Heart left ventricle (tissue), 16 donors: ENCODE data around the gene TAMALIN. TPM values are rescaled to one million over a fixed set of nuclear protein-coding genes. Genes with fewer than 3 reads are reported as not detected.

Experiments used
- ATAC-seq, 4 donors: fragments of 200-7000 bp; cut with Tn5 transposase; one replicate each; pipeline ENCODE4 v1.9.1; 2020 to 2022; ENCODE audit warnings: moderate library complexity in 4 of 4, mild to moderate bottlenecking in 3 of 4, moderate number of reproducible peaks in 1 of 4
- DNase-seq, 5 donors: peaks; one replicate each; pipeline ENCODE4 v3.0.0-alpha.2; 2020
- H3K27ac ChIP-seq, 12 donors: fragments of 200-600 bp; sonication (generic) in 4 of 12; one replicate each; pipeline versions ENCODE4 v1.5.0 to v1.8.0; 2016 to 2022; ENCODE audit warnings: mild to moderate bottlenecking in 2 of 12
- H3K27me3 ChIP-seq, 9 donors: fragments of 200-600 bp; sonication (generic) in 2 of 9; one replicate each; pipeline versions ENCODE4 v1.5.1 to v1.8.0; 2016 to 2022; ENCODE audit warnings: mild to moderate bottlenecking in 3 of 9
- H3K36me3 ChIP-seq, 9 donors: fragments of 200-600 bp; sonication (generic) in 2 of 9; one replicate each; pipeline versions ENCODE4 v1.5.0 to v1.8.0; 2018 to 2022; ENCODE audit warnings: mild to moderate bottlenecking in 2 of 9
- H3K4me1 ChIP-seq, 12 donors: fragments of 200-600 bp; sonication (generic) in 4 of 12; one replicate each; pipeline versions ENCODE4 v1.5.0 to v1.8.0; 2016 to 2022; ENCODE audit warnings: mild to moderate bottlenecking in 3 of 12
- H3K4me3 ChIP-seq, 12 donors: fragments of 200-600 bp; sonication (generic) in 4 of 12; one replicate each; pipeline versions ENCODE4 v1.5.0 to v1.8.0; 2017 to 2022; ENCODE audit warnings: mild to moderate bottlenecking in 9 of 12, moderate library complexity in 4 of 12
- H3K9me3 ChIP-seq, 12 donors: fragments of 200-600 bp; sonication (generic) in 4 of 12; one replicate each; pipeline versions ENCODE4 v1.5.0 to v1.8.0; 2016 to 2022; ENCODE audit warnings: mild to moderate bottlenecking in 1 of 12
- POLR2A ChIP-seq, 2 donors: fragments of 450-650 bp; IDR thresholded peaks; one replicate each; pipeline ENCODE4 v1.6.1; 2017; ENCODE audit warnings: antibody characterized with exemption in 2 of 2, mild to moderate bottlenecking in 2 of 2, moderate library complexity in 2 of 2
- WGBS, 4 donors: extraction: QIAGEN DNeasy Blood & Tissue Kit in 2 of 4; methylation state at CpG; one replicate each; pipeline versions ENCODE4 v1.1.5 to v1.1.7; 2013 to 2018; 5-methylcytosine and 5-hydroxymethylcytosine counted together
- intact Hi-C, 10 donors: fragments of 100-400 bp; cut with DNase I; formaldehyde crosslinking; loops; one replicate each; pipeline versions ENCODE4 v1.11.1 to v1.14.2; 2022
- polyA plus RNA-seq, 2 donors: library from polyadenylated mRNA; stranded (reverse); fragments of 200-250 nt; gene quantifications; one replicate each; pipeline ENCODE4 v1.2.3, GENCODE V29; 2013
- total RNA-seq, 9 donors: library from RNA; depleted of rRNA in 2 of 9; stranded (reverse); fragments of >200 nt in 2 of 9; fragmentation: NEBNext Ultra II Directional in 3 of 9; extraction: Animal tissue kit (Norgen Biotek cat#: 25700) in 3 of 9; gene quantifications; one replicate each; pipeline versions ENCODE4 v1.1.0 to v1.2.4, GENCODE V29; 2016 to 2023
- TF ChIP-seq, protein P1 (sequence below), 12 donors: fragments of 200-600 bp; sonication (generic) in 4 of 12; IDR thresholded peaks; one replicate each; pipeline versions ENCODE4 v1.5.0 to v1.8.0; 2018 to 2022; ENCODE audit warnings: antibody characterized with exemption in 12 of 12, mild to moderate bottlenecking in 5 of 12
- donor health status: ischemic (EF 13 %, LVEDD 7.1; RV severe dilation, severe dysfunction).
- donor health status: healthy with polysubstance abuse.
- donor health status: DM: no; HTN: yes; CAD: no.
- donor health status: DM: no; HTN: no; CAD: no.
- donor health status: ischemic (EF 25% LVEDD 6.9; RV normal size, moderate dysfunction).
- donor health status: ischemic (EF 25% LVEDD 5.7; RV mildly dilated, moderate dysfunction).
- donor health status: healthy.
- donor health status: DM: yes; HTN: yes; CAD: no.
- donor health status: ischemic (EF 35%, LVEDD 5.7; RV mildly dilated, moderate dysfunction).
- donor health status: nonischemic (EF 11% LVEDD 7.7; RV severe dilation, severe dysfunction).
- donor health status: DM: yes; HTN: yes; CAD: no.
- donor health status: PGD.
- donor health status: ischemic (EF 29% LVEDD 5.4; RV normal size, mild dysfunction).
- donor health status: nonischemic (EF 23%, LVEDD 6.1; RV moderate dilation, normal function).

TAMALIN gene
- total and polyA plus RNA-seq, 11 donors = 12.9 to 38.0 (median 17.8) TPM

DNA sequence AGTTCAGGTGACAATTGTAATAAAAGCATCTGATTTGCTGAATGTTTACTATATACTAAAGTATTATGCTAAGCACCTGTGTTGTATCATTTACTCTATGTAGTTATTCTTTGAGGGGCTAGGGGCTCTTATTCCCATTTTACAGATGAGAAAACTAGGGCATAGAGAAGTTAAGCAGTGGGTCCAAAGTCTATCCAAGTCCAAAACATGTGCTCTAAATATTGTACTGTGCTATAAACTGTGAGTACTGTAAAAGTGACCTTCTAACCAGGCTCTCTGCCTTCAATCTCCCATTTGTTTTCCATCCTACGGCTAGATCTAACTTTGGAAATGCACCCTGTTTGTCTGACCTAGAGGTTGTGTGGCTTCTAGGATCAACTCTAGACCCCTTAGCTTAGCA, 46.3 kb upstream of the TAMALIN start:
- DNase-seq (no peak), ATAC-seq (no peak)
- Histone ChIP-seq H3K4me1 (peaks cover 0 to 39% (median 19%) of the 10 kb centered on the region in 12 donors), H3K9me3 (peaks cover 0 to 4% (median 0%) of the 10 kb centered on the region in 12 donors), H3K27ac (no peak overlapping the region), H3K4me3 (no peak overlapping the region), H3K36me3 (peaks cover 0 to 13% (median 6%) of the 10 kb centered on the region in 9 donors), H3K27me3 (no peaks in the 10 kb centered on the region)
- no peak for TF ChIP-seq POLR2A (IDR thresholded peaks at IDR 0.05)
- TF ChIP-seq, protein P1, sequence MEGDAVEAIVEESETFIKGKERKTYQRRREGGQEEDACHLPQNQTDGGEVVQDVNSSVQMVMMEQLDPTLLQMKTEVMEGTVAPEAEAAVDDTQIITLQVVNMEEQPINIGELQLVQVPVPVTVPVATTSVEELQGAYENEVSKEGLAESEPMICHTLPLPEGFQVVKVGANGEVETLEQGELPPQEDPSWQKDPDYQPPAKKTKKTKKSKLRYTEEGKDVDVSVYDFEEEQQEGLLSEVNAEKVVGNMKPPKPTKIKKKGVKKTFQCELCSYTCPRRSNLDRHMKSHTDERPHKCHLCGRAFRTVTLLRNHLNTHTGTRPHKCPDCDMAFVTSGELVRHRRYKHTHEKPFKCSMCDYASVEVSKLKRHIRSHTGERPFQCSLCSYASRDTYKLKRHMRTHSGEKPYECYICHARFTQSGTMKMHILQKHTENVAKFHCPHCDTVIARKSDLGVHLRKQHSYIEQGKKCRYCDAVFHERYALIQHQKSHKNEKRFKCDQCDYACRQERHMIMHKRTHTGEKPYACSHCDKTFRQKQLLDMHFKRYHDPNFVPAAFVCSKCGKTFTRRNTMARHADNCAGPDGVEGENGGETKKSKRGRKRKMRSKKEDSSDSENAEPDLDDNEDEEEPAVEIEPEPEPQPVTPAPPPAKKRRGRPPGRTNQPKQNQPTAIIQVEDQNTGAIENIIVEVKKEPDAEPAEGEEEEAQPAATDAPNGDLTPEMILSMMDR (IDR thresholded peaks at IDR 0.05) = no peak
- 79 to 92% (median 85%) methylated on average over 1 of the region's 1 CpG for WGBS, 4 donors
- intact Hi-C loops = no loop called here

GRCh38 chr12:51960890-51961289, 45.9 kb upstream of the TAMALIN start:
- intact Hi-C loops = no loop called here
- ATAC-seq (no peak), DNase-seq (no peak)
- no peak overlapping the region for H3K27ac ChIP-seq
- no peak overlapping the region for H3K4me3 ChIP-seq
- WGBS, 4 donors = 91 to 96% (median 95%) methylated on average over 6 of the region's 6 CpGs
- peaks cover 0 to 35% (median 15%) of the 10 kb centered on the region in 12 donors for H3K4me1 ChIP-seq
- peaks cover 0 to 4% (median 0%) of the 10 kb centered on the region in 12 donors for H3K9me3 ChIP-seq
- no peaks in the 10 kb centered on the region for H3K27me3 ChIP-seq
- H3K36me3 ChIP-seq = peaks cover 0 to 13% (median 6%) of the 10 kb centered on the region in 9 donors
- no peak for TF ChIP-seq POLR2A (IDR thresholded peaks at IDR 0.05)
- TF ChIP-seq, protein P1 (IDR thresholded peaks at IDR 0.05) = no peak

- peaks cover 0 to 31% (median 14%) of the 10 kb centered on the region in 12 donors for H3K4me1 ChIP-seq
- H3K27me3 ChIP-seq = no peaks in the 10 kb centered on the region
- ATAC-seq = no peak
- no peak overlapping the region for H3K4me3 ChIP-seq
- DNase-seq = no peak
- TF ChIP-seq, protein P1 (IDR thresholded peaks at IDR 0.05) = no peak
- no peak for TF ChIP-seq POLR2A (IDR thresholded peaks at IDR 0.05)
- no peaks in the 10 kb centered on the region for H3K9me3 ChIP-seq
- H3K27ac ChIP-seq = no peak overlapping the region
- WGBS, 4 donors = 6 to 43% (median 30%) methylated on average over 1 of the region's 1 CpG
- intact Hi-C loops = no loop called here
- peaks cover 0 to 13% (median 6%) of the 10 kb centered on the region in 9 donors for H3K36me3 ChIP-seq
Observed at GRCh38 chr12:51961834-51962233, 44.9 kb upstream of the TAMALIN start.

DNA sequence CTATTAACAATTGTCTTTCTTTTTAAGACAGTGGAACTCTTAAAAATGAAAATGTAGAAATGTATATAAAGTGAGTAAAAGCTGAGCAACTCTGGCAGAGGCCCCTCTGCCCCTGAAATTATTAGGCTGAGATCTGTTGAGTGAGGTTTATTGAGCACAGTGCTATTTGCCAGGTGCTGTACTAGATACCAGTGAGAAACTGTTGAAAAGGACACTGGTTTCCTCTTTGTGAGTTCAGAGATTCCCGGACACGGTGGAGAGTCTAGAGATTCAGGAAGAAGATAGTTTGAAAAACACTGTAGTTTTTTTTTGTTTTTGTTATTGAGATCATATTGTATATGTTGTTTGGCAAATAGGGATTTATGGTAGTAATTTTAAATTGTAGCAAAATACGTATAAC, 44.0 kb upstream of the TAMALIN start:
- ATAC-seq (no peak), DNase-seq (no peak)
- H3K36me3 ChIP-seq = peaks cover 0 to 13% (median 6%) of the 10 kb centered on the region in 9 donors
- WGBS, 4 donors = 54 to 67% (median 61%) methylated on average over 3 of the region's 3 CpGs
- H3K4me1 ChIP-seq = peaks cover 0 to 28% (median 14%) of the 10 kb centered on the region in 12 donors
- H3K9me3 ChIP-seq = no peaks in the 10 kb centered on the region
- H3K27ac ChIP-seq = no peak overlapping the region
- no peak overlapping the region for H3K4me3 ChIP-seq
- no peaks in the 10 kb centered on the region for H3K27me3 ChIP-seq
- intact Hi-C loops = no loop called here
- no peak for TF ChIP-seq POLR2A (IDR thresholded peaks at IDR 0.05)
- TF ChIP-seq, protein P1 (IDR thresholded peaks at IDR 0.05) = no peak
